ENCODE data around the gene ZBTB33.

ZBTB33 gene

DNA sequence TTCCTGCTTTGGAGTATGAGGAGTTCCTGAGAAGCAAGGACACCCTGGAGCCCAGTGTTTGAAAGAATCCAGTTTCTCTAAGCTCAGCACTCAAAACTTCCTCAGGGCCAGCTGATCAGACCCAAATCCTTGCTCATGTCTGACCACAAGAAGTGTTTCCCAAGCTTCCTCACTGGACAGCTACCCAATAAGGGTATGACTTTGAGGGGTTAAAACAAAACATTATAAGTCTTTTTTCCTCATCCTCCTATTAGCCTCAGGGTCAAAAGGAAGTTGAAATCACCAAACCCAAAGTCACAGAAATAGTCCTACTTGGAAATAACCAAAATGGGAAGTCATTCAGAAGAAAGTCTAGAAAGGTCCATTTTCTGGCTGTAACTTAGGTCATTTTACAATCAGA, 13.7 kb downstream of the ZBTB33 start:
- DNase-seq (ENCODE audit: low read depth) = no peak

GRCh38 chrX:120269373-120270035, 18.9 kb downstream of the ZBTB33 start:
- DNase-seq (ENCODE audit: low read depth) = no peak

- DNase-seq (ENCODE audit: low read depth) = no peak
Observed at GRCh38 chrX:120270567-120270966, 20.0 kb downstream of the ZBTB33 start.

DNA sequence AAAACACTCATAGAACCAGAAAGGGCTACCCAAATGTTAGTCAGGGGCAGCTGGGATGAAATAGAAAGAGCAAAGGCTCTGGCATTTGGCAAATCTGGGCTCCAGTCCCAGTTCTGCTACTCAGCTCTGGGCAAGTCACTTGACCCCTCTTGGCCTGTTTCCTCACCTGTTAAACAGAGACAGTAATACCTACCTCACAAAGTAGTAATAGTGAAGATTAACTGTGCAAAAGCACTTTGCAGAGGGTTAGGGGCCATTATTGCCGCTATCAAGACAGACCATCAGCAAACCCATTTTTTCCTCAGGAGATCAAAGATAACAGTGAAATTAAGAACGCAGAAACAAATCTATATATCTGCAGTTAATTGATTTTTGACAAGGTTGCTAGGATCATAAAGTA, 20.6 kb downstream of the ZBTB33 start:
- no peak for DNase-seq (ENCODE audit: low read depth)

GRCh38 chrX:120274145-120274544, 23.5 kb downstream of the ZBTB33 start:
- DNase-seq (ENCODE audit: low read depth) = no peak

- DNase-seq (ENCODE audit: low read depth) = no peak
Observed at GRCh38 chrX:120274958-120275357, 24.3 kb downstream of the ZBTB33 start.

DNA sequence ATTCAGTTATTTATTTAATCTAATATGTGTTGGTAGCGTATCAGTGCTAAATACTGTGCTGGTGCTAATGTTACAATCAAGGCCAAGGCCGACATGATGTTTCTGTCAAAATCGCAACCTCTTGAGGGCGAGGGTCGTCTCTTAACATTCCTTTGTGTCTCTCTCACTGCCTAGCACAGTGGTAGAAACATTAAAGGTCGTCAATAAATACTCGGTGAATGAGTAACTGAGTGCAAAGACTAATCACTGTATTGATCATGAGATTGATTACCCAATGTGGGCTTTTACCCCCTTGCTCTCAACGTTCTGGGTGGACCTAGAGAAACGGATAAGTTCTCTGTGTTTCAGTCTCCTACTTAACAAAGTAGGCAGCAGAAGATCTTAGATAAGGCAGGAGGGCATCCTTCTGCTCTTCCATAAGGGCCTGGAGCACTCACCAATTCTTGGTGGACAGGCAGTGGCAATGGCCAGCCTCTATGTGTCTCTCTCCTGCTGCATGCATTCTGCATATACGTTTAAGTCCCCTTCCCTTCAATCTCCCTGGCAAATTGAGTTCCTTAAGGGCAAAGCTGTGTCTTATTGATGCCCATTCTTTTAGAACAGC, 30.5 kb downstream of the ZBTB33 start:
- no peak for DNase-seq (ENCODE audit: low read depth)

- DNase-seq (ENCODE audit: low read depth) = no peak
Observed at GRCh38 chrX:120281761-120282160, 31.1 kb downstream of the ZBTB33 start.

- DNase-seq (ENCODE audit: low read depth) = no peak
Observed at GRCh38 chrX:120282697-120283096, 32.1 kb downstream of the ZBTB33 start.

DNA sequence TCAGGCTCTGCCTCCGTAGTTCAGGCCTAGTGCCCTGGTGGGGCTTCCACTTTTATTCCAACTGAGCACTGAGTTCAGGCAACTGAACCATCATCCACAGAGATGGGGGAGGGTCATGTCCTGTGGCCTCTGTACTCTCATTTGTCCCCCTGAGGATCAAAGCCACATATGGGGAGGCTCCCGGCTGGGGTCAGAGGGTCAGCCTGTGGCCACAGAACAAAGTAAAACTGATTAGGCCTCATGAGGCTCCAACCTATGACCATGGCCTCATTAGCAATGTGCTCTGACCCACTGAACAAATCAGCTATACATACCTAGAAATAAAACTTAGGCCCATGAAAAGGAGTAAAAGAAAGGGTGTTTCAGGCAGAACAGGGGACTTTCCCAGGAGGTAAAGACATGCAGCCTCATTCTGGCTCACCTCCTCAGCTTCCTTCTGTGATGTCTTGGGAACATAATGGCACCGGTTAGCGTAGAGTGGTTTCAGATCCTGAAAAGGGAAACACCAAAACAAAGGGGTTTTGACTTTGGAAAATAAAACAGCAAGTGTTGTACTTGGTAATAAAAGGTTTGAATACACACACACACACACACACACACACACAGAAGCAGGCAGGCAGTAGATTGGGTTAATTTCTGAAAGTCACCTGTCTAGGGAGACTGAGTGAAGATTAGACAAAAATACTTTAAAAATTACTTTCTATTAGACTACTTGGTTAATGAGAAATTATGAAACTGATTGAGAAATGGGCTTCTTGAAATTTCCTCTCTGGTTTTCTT, 36.3 kb downstream of the ZBTB33 start:
- DNase-seq (ENCODE audit: low read depth) = no peak

- no peak for DNase-seq (ENCODE audit: low read depth)
Observed at GRCh38 chrX:120287513-120288112, 37.0 kb downstream of the ZBTB33 start.

DNA sequence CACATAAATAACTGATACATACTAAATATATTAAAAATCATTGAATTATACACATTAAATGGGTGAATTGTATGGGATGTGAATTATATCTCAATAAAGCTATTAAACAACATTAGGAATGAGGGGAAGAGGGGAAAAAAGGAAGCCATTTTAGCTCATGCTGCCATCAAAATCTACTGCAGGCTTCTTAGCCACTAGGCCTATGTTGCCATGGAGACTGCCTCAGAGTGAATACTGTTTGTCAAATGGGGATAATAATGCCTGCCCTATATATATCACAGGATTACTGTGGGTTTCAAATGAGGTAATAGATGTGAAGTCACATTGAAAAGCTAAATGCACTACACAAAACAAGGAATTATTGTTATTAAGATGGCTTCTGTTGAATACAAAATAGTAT, 39.5 kb downstream of the ZBTB33 start:
- no peak for DNase-seq (ENCODE audit: low read depth)

GRCh38 chrX:120291211-120291610, 40.6 kb downstream of the ZBTB33 start:
- DNase-seq (ENCODE audit: low read depth) = no peak

DNA sequence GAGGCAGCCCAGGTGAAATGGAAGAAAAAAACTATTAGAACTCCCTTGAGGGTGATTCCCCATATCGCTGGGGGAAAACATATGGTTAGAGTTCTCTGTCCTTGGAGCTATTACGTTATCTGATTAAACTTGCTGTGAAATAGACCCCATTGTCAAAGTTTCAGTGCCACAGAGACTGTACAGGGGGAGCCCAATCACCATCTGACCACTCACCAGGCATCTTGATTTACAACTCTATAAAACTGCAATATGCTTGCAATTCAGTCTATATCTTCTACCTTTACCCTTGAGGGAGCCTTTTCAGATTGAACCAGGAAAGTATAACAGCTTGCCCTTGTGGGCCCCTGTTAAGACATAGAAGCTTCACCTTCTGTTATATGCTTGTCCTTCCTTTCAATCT, 42.4 kb downstream of the ZBTB33 start:
- DNase-seq (ENCODE audit: low read depth) = no peak

GRCh38 chrX:120294651-120295050, 44.0 kb downstream of the ZBTB33 start:
- no peak for DNase-seq (ENCODE audit: low read depth)

GRCh38 chrX:120297923-120298322, 47.3 kb downstream of the ZBTB33 start:
- DNase-seq (ENCODE audit: low read depth) = no peak

GRCh38 chrX:120299928-120300327, 49.3 kb downstream of the ZBTB33 start:
- no peak for DNase-seq (ENCODE audit: low read depth)

- DNase-seq (ENCODE audit: low read depth) = no peak
Observed at GRCh38 chrX:120301497-120301896, 50.9 kb downstream of the ZBTB33 start.

- no peak for DNase-seq (ENCODE audit: low read depth)
Observed at GRCh38 chrX:120301960-120302359, 51.3 kb downstream of the ZBTB33 start.

DNA sequence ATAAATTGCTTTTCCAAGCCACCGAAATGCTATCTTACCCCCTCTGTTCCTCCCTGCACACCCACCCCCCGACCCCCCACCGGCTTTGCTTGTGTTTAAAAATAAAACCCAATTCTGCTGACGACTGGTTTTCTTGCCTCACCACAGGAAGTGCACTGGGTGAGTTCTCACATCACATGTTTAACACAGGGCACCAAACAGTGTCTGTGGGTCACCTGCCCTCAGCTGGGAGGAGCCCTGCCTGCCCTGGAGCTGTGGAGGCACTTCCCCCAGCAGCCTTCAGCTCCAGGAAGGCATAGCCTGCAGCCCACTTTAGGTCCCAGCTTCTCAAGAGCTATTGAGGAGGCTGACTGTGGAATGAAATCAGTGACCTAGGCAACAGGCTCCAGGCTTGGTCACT, 51.8 kb downstream of the ZBTB33 start:
- DNase-seq (ENCODE audit: low read depth) = peak; percentile 27

DNA sequence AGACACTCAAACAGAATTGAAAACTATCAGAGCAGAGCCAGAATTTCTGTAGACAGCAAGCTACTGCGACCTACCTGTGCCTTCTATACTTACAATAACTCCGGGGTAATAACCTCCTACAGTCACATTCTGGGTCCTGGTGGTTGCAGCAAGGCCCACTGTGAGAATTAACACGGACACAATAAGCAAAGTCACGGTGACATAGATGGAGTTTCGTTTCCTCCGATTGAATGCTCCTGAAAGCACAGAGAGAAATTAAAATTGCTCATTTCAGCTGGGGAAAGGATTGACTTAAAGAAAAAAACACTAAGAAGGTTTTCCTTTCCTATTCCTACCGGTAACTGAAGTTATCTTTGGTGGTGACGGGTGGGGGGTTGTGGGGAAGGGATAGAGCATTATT, 53.6 kb downstream of the ZBTB33 start:
- no peak for DNase-seq (ENCODE audit: low read depth)

GRCh38 chrX:120305531-120306141, 55.0 kb downstream of the ZBTB33 start:
- no peak for DNase-seq (ENCODE audit: low read depth)

GRCh38 chrX:120306630-120307029, 56.0 kb downstream of the ZBTB33 start:
- DNase-seq (ENCODE audit: low read depth) = no peak

Measured in activated T-helper 1 cell treated with Interleukin-2 at 50 U/mL for 16 hours (primary cell).